SK-N-SH (cell line): ENCODE measurements around the gene LRIG1. TPM values are rescaled to one million over a fixed set of nuclear protein-coding genes. Genes with fewer than 3 reads are reported as not detected.

Experiments used
- CTCF ChIA-PET: fragments of 300-600, 350-600 bp; formaldehyde crosslinking; extraction: SDS; loops from one replicate; lab custom pipeline; 2021; lab: Yijun Ruan, JAX
- POLR2A ChIA-PET: fragments of 350-600 bp; sonication (Branson Sonifier 250); formaldehyde crosslinking; extraction: SDS; loops from one replicate; lab custom pipeline; 2020; ENCODE audit warnings: antibody characterized with exemption, inconsistent platforms; lab: Yijun Ruan, JAX
- DNase-seq: peaks from one replicate; pipeline ENCODE4 v3.0.0; 2012
- H2AFZ ChIP-seq: fragments of 200-600 bp; sonication (generic); 2 replicates; pipeline ENCODE4 v1.8.1; 2016; ENCODE audit warnings: antibody characterized with exemption, mild to moderate bottlenecking, low read depth
- H3F3A ChIP-seq: fragments of 200-600 bp; sonication (generic); replicated peaks from 2 replicates; pipeline ENCODE3; 2016; ENCODE audit warnings: antibody characterized with exemption, mild to moderate bottlenecking; ENCODE audit not compliant: insufficient read depth
- H3K27ac ChIP-seq, 2 experiments: fragments of 200-500 bp in 1 of 2; fragments of 200-600 bp in 1 of 2; sonication (Bioruptor generic) in 1 of 2; sonication (generic), shearing (Covaris generic) in 1 of 2; 2 replicates each; pipeline versions ENCODE4 v1.5.1 to v1.6.1; 2014 to 2016; ENCODE audit warnings: low read depth in 2 of 2, inconsistent platforms in 1 of 2, low read length in 1 of 2, mild to moderate bottlenecking in 1 of 2, mixed read lengths in 1 of 2
- H3K27me3 ChIP-seq: fragments of 200-600 bp; sonication (generic), shearing (Covaris generic); 2 replicates; pipeline ENCODE4 v1.6.1; 2016; ENCODE audit warnings: mixed run types; ENCODE audit not compliant: insufficient read depth
- H3K36me3 ChIP-seq, 2 experiments: fragments of 200-500 bp in 1 of 2; fragments of 200-600 bp in 1 of 2; sonication (Bioruptor generic) in 1 of 2; sonication (generic) in 1 of 2; replicated peaks in 1 of 2; 2 replicates each; pipeline versions ENCODE3 to v1.5.1; 2014 to 2016; ENCODE audit warnings: low read length in 1 of 2, mild to moderate bottlenecking in 1 of 2; ENCODE audit not compliant: insufficient read depth in 2 of 2, control insufficient read depth in 1 of 2
- H3K4me1 ChIP-seq, 2 experiments: fragments of 200-500 bp in 1 of 2; fragments of 200-600 bp in 1 of 2; sonication (Bioruptor generic) in 1 of 2; sonication (generic), shearing (Covaris generic) in 1 of 2; 2 replicates each; pipeline versions ENCODE4 v1.5.1 to v1.6.1; 2014 to 2016; ENCODE audit warnings: low read depth in 1 of 2, low read length in 1 of 2, mixed run types in 1 of 2; ENCODE audit not compliant: insufficient read depth in 2 of 2, control insufficient read depth in 1 of 2
- H3K4me2 ChIP-seq: fragments of 200-600 bp; sonication (generic), shearing (Covaris generic); 2 replicates; pipeline ENCODE4 v1.6.1; 2017; ENCODE audit warnings: mixed run types
- H3K4me3 ChIP-seq, 2 experiments: fragments of 200-500 bp in 1 of 2; fragments of 200-600 bp in 1 of 2; sonication (Bioruptor generic) in 1 of 2; sonication (generic), shearing (Covaris generic) in 1 of 2; 2 replicates each; pipeline versions ENCODE4 v1.5.1 to v1.8.1; 2014 to 2016; ENCODE audit warnings: low read depth in 2 of 2, inconsistent platforms in 1 of 2, low read length in 1 of 2, mild to moderate bottlenecking in 1 of 2, mixed read lengths in 1 of 2, moderate library complexity in 1 of 2
- H3K79me2 ChIP-seq: fragments of 200-600 bp; sonication (generic); 2 replicates; pipeline ENCODE4 v1.8.1; 2017; ENCODE audit warnings: mild to moderate bottlenecking; ENCODE audit not compliant: insufficient read depth
- H3K9ac ChIP-seq: fragments of 200-600 bp; sonication (generic); 2 replicates; pipeline ENCODE4 v1.6.1; 2017; ENCODE audit warnings: mixed run types
- H3K9me2 ChIP-seq: fragments of 200-600 bp; sonication (generic); 2 replicates; pipeline ENCODE4 v1.6.1; 2017; ENCODE audit warnings: mixed run types
- H3K9me3 ChIP-seq: fragments of 200-600 bp; sonication (generic); 2 replicates; pipeline ENCODE4 v1.6.1; 2017; ENCODE audit warnings: mixed run types, mild to moderate bottlenecking, moderate library complexity
- H4K20me1 ChIP-seq: fragments of 200-600 bp; sonication (generic); 2 replicates; pipeline ENCODE4 v1.6.1; 2017; ENCODE audit warnings: mild to moderate bottlenecking, mixed run types; ENCODE audit not compliant: insufficient read depth
- CHD2 ChIP-seq: fragments of 150-350 bp; IDR thresholded peaks from 2 replicates; pipeline ENCODE4 v1.6.1; 2018; ENCODE audit warnings: low read length; ENCODE audit not compliant: partially characterized antibody
- EZH2phosphoT487 ChIP-seq: fragments of 200-600 bp; sonication (generic); IDR thresholded peaks from 2 replicates; pipeline ENCODE4 v1.6.1; 2017; ENCODE audit warnings: low read depth, mixed run types, mild to moderate bottlenecking, antibody characterized with exemption, moderate library complexity, borderline replicate concordance
- GABPA ChIP-seq: IDR thresholded peaks from 2 replicates; pipeline ENCODE4 v1.4.0; 2012; ENCODE audit warnings: low read depth, mild to moderate bottlenecking
- MEF2A ChIP-seq: IDR thresholded peaks from 2 replicates; pipeline ENCODE4 v1.4.0; 2012; ENCODE audit warnings: low read depth, borderline replicate concordance
- MXI1 ChIP-seq: IDR thresholded peaks from 2 replicates; pipeline ENCODE4 v1.6.1; 2012; ENCODE audit warnings: mild to moderate bottlenecking, low read depth, low read length, improper control_type of control experiment
- NFIC ChIP-seq: IDR thresholded peaks from 2 replicates; pipeline ENCODE4 v1.4.0; 2012; ENCODE audit warnings: borderline replicate concordance
- POLR2AphosphoS5 ChIP-seq: IDR thresholded peaks from 2 replicates; pipeline ENCODE4 v1.6.1; 2012; ENCODE audit warnings: low read depth, low read length
- RCOR1 ChIP-seq: fragments of 150-350 bp; IDR thresholded peaks from 2 replicates; pipeline ENCODE4 v1.6.1; 2017; ENCODE audit warnings: antibody characterized with exemption, low read length
- RFX5 ChIP-seq: IDR thresholded peaks from 2 replicates; pipeline ENCODE4 v1.6.1; 2012; ENCODE audit warnings: mild to moderate bottlenecking, improper control_type of control experiment, low read length
- RXRA ChIP-seq: IDR thresholded peaks from 2 replicates; pipeline ENCODE4 v1.4.0; 2012; ENCODE audit warnings: low read depth, mild to moderate bottlenecking, borderline replicate concordance
- SIN3A ChIP-seq: IDR thresholded peaks from 2 replicates; pipeline ENCODE4 v1.6.1; 2012; ENCODE audit warnings: low read depth, mild to moderate bottlenecking, low read length, moderate library complexity, borderline replicate concordance
- SMC3 ChIP-seq: IDR thresholded peaks from 2 replicates; pipeline ENCODE4 v1.6.1; 2012; ENCODE audit warnings: low read depth, low read length, improper control_type of control experiment
- TAF1 ChIP-seq: IDR thresholded peaks from 2 replicates; pipeline ENCODE4 v1.6.1; 2012; ENCODE audit warnings: low read depth, mild to moderate bottlenecking, low read length, moderate library complexity, borderline replicate concordance
- TCF12 ChIP-seq: IDR thresholded peaks from 2 replicates; pipeline ENCODE4 v1.4.0; 2012
- WGBS: methylation state at CpG from one replicate; pipeline ENCODE4 v1.1.6; 2017; ENCODE audit warnings: low lambda C conversion rate; 5-methylcytosine and 5-hydroxymethylcytosine counted together
- polyA plus RNA-seq, 3 experiments: library from polyadenylated mRNA; depleted of rRNA; stranded (reverse); fragments of >200 nt; gene quantifications; 2 replicates each; pipeline ENCODE4 v1.2.3, GENCODE V29; 2012
- TF ChIP-seq, protein P1 (sequence below): IDR thresholded peaks from 2 replicates; pipeline ENCODE4 v1.4.0; 2012; ENCODE audit warnings: low read depth
- TF ChIP-seq, protein P2 (sequence below): fragments of 150-350 bp; IDR thresholded peaks from 2 replicates; pipeline ENCODE4 v1.6.1; 2016; ENCODE audit warnings: mild to moderate bottlenecking, low read depth, low read length
- TF ChIP-seq, protein P3 (sequence below): IDR thresholded peaks from 2 replicates; pipeline ENCODE4 v1.4.0; 2012; ENCODE audit warnings: low read depth, borderline replicate concordance
- TF ChIP-seq, protein P4 (sequence below): fragments of 150-350 bp; IDR thresholded peaks from 2 replicates; pipeline ENCODE4 v1.6.1; 2017; ENCODE audit warnings: antibody characterized with exemption, low read length, low read depth, borderline replicate concordance

Gene LRIG1
- polyA plus RNA-seq, 1 of the 3 experiments (the other 2 are of a cell fraction) = 1.7 TPM

DNA sequence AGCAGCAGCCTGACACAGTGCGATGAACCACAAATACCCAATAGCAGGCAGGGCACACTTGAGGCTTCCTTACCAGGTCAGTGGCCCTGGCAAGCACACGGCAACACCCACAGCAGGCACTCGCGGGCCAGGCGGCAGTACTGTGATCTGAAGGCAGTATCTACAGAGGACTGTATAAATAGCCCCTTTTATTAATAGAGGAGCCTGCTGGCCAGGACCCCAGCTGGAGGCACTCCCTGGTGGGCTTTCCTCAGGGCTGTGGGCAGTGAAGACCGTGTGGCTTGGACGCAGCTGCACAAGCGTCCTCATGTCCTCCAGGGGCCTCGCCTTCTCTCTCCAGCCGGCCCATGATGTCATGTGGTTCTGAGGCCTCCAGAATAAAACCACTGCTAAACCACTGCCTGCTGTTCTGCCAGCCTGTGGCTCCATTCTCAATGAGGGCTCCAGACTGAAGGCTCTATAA, 44.1 kb downstream of the LRIG1 start:
- no peak overlapping the region for H3K9ac ChIP-seq
- H3K36me3 ChIP-seq = no peaks in the 10 kb centered on the region
- H3K4me3 ChIP-seq = no peak overlapping the region
- H3F3A ChIP-seq = no peaks in the 10 kb centered on the region
- no peaks in the 10 kb centered on the region for H3K27me3 ChIP-seq
- H2AFZ ChIP-seq = no peak overlapping the region
- ChIA-PET CTCF (no interaction called here), POLR2A (no interaction called here)
- H3K27ac ChIP-seq = no peak overlapping the region
- no peak for DNase-seq
- no peaks in the 10 kb centered on the region for H3K9me3 ChIP-seq
- peaks cover 0 to 9% of the 10 kb centered on the region in 2 experiments; a peak in 2 of 4 replicates for H3K4me1 ChIP-seq
- no peaks in the 10 kb centered on the region for H3K9me2 ChIP-seq
- no peaks in the 10 kb centered on the region for H3K79me2 ChIP-seq
- no peaks in the 10 kb centered on the region for H4K20me1 ChIP-seq
- H3K4me2 ChIP-seq = no peak overlapping the region
- WGBS = 90% methylated on average over 1 of the region's 10 CpGs
- TF ChIP-seq NFIC (no peak), TCF12 (no peak), CHD2 (no peak), MEF2A (no peak), SIN3A (no peak), MXI1 (no peak), EZH2phosphoT487 (no peak)
- TF ChIP-seq, protein P1, sequence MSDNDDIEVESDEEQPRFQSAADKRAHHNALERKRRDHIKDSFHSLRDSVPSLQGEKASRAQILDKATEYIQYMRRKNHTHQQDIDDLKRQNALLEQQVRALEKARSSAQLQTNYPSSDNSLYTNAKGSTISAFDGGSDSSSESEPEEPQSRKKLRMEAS = no peak
- TF ChIP-seq, protein P2, sequence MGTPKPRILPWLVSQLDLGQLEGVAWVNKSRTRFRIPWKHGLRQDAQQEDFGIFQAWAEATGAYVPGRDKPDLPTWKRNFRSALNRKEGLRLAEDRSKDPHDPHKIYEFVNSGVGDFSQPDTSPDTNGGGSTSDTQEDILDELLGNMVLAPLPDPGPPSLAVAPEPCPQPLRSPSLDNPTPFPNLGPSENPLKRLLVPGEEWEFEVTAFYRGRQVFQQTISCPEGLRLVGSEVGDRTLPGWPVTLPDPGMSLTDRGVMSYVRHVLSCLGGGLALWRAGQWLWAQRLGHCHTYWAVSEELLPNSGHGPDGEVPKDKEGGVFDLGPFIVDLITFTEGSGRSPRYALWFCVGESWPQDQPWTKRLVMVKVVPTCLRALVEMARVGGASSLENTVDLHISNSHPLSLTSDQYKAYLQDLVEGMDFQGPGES = no peak

DNA sequence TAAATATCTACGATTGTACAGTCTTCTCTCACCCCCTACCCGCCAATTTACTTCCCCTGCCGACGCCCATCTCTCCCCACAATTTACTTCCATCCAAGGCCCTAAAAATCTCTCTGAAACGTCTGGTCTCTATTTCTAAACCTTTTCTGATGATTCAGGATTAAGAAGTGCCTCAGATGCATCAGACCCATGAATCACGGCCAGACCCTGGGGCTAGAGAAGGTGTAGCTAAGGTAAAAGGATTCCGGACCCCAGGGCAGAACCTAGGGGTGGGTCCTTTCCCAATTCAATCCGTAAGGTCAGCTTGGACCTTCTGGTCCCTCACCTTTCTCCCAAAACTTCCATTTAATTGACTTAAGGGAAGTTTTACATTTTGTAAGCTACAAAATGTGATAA, 46.4 kb downstream of the LRIG1 start:
- CTCF ChIA-PET = interaction anchor here (0.7 to 1.3 kb wide), 2 partner anchors 14 to 118 kb away, joined by 3 read pairs; no protein-coding TSS in a partner anchor

More for the DNA sequence above, 46.4 kb downstream of the LRIG1 start:
- H2AFZ ChIP-seq = no peak overlapping the region
- 86% methylated on average over 8 of the region's 8 CpGs for WGBS
- H3K36me3 ChIP-seq = no peaks in the 10 kb centered on the region
- H3K4me1 ChIP-seq = peaks cover 0 to 23% of the 10 kb centered on the region in 2 experiments; a peak in 2 of 4 replicates
- no peak for DNase-seq
- no peaks in the 10 kb centered on the region for H3K9me3 ChIP-seq
- no peaks in the 10 kb centered on the region for H3K79me2 ChIP-seq
- H3K9me2 ChIP-seq = no peaks in the 10 kb centered on the region
- no peak overlapping the region for H3K9ac ChIP-seq
- TF ChIP-seq NFIC = no peak
- no peak for TF ChIP-seq CHD2
- no peak for TF ChIP-seq TAF1
- TF ChIP-seq SMC3 = no peak
- TF ChIP-seq EZH2phosphoT487 = no peak
- TF ChIP-seq, protein P3, sequence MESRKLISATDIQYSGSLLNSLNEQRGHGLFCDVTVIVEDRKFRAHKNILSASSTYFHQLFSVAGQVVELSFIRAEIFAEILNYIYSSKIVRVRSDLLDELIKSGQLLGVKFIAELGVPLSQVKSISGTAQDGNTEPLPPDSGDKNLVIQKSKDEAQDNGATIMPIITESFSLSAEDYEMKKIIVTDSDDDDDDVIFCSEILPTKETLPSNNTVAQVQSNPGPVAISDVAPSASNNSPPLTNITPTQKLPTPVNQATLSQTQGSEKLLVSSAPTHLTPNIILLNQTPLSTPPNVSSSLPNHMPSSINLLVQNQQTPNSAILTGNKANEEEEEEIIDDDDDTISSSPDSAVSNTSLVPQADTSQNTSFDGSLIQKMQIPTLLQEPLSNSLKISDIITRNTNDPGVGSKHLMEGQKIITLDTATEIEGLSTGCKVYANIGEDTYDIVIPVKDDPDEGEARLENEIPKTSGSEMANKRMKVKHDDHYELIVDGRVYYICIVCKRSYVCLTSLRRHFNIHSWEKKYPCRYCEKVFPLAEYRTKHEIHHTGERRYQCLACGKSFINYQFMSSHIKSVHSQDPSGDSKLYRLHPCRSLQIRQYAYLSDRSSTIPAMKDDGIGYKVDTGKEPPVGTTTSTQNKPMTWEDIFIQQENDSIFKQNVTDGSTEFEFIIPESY = no peak
- no peak for TF ChIP-seq SIN3A
- TF ChIP-seq RXRA = no peak
- TF ChIP-seq, protein P4, sequence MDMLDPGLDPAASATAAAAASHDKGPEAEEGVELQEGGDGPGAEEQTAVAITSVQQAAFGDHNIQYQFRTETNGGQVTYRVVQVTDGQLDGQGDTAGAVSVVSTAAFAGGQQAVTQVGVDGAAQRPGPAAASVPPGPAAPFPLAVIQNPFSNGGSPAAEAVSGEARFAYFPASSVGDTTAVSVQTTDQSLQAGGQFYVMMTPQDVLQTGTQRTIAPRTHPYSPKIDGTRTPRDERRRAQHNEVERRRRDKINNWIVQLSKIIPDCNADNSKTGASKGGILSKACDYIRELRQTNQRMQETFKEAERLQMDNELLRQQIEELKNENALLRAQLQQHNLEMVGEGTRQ = no peak
- no peak for TF ChIP-seq MEF2A
- no peak for TF ChIP-seq POLR2AphosphoS5
- TF ChIP-seq GABPA = no peak
- TF ChIP-seq RFX5 = no peak
- no peak for TF ChIP-seq RCOR1
- H3K27me3 ChIP-seq = no peaks in the 10 kb centered on the region
- H3F3A ChIP-seq = no peaks in the 10 kb centered on the region
- POLR2A ChIA-PET = no interaction called here
- no peak overlapping the region for H3K4me2 ChIP-seq
- no peak overlapping the region for H3K4me3 ChIP-seq
- H3K27ac ChIP-seq = no peak overlapping the region
- no peaks in the 10 kb centered on the region for H4K20me1 ChIP-seq
